ENCODE measurements around the gene LBHD2. TPM values are rescaled to one million over a fixed set of nuclear protein-coding genes. Genes with fewer than 3 reads are reported as not detected.

Gene LBHD2
- total RNA-seq, 1 donor from 2014 or later = 0.94 TPM

DNA sequence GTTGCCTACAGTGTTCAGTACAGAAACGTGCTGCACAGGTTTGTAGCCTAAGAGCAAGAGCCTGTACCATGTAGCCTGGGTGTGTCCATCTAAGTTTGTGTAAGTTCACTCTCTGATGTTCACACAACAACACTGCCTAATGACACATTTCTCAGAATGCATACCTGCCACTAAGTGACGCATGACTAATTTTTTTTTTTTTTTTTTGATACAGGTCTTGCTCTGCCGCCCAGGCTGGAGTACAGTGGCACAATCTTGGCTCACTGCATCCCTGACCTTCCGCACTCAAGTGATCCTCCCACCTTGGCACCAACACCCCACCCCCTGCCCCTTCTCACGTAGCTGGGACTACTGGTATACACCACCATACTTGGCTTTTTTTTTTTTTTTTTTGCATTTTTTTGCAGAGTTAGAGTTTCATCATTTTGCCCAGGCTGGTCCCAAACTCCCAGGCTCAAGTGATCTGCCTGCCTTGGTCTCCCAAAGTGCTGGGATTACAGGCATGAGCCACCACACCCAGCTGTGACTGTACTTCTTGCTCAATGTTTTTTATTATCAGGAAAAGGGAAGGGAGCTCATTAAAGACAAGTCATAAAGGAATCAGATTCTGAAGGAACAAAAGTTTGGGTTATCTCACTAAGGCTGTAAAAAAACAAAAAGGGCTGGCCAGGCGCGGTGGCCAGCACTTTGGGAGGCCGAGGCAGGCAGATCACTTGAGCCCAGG, 16.6 kb upstream of the LBHD2 start:
- no peak for DNase-seq (ENCODE audit: low read depth)

DNA sequence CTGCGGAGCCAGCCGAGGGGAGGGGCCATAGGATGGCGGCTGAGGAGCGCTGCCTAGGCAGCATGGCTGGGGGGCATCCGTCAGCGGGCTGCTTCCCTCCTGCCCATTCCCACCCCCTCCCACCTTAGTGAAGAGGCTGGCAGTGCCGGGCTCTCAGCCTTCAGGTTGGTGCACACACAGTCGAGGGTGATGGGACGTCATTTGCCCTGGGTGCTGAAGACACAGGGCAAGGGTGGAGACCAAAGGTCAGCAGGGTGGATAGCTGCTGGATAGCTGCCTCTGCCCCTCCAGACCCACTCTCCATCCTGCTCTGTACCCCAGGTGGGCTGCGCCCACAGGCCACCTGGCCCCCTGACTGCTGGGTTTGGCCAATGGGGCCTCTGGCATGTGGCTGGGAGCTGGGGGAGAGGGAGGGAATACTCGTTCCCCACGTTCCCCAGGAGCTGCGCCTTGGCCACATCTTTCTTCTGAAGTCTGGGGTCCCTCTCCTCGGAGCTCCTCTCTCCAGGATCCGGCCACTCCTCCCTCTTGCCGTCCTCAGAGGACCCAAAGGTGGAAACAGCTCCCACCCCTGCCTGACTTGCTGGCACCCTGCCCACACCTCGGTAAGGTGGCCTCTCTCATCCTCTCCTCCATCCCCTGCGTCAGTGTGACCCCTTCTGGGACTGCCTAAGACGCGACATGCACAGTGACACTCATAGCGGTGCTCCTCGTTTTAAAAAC, 15.5 kb upstream of the LBHD2 start:
- no peak for DNase-seq (ENCODE audit: low read depth)

DNA sequence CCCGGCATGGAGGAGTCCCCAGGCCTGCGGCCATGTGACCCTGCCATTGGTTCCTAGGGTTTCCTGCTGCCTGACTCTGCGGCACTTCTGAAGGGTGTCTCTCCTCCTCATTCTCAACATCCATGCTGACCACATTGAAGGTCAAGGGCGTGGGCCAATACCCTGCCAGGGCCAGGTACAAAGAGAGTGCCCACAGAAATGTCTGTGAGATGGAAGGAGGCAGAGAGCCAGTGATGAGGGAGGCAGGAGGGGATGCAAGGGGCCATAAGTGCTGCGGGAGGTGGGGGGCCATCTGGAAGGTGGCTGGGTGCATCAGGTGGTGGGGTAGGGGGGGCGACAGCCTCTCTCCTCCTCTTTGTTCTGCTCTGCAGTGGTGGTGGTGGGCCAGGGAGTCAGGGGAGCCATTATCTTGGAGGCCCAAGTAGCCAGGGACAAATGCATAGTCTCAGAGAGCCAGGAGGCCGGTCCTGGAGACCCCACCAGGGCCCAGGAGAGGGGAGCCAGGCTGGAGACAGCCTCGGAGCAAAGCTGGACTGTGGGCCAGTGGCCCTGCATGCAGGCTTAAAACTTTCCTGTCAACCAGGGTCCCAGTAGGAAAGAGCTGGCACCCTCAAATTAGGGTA, 13.6 kb upstream of the LBHD2 start:
- DNase-seq (ENCODE audit: low read depth) = no peak

DNA sequence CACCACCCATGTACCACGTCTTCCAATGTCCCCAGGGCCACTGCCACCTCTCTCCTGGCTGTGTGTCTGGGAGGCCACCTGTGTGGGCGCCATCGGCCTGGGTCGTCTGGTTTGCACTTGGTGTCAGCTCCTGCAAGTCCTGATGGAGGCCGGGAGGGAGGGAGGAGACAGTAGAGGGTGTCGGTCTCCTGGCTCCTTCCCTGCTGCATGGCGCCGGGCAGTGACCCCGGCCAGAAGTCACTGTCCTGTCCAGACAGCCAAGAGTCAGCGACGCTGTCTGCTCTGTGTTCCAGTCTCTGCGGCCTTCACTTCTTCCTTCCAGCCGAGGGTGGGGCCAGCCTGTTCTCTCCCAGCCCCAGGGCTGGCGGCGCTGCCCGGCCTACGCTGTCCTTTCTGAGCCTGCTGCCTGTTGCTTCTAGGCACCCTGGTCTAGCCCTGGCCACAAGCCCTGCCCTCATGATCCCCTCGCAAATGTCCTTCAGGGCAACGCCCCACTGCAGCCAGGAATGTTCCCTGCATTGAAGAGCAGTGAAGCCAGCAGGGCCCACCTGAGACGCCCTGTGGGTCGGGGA, 13.0 kb upstream of the LBHD2 start:
- no peak for DNase-seq (ENCODE audit: low read depth)

DNA sequence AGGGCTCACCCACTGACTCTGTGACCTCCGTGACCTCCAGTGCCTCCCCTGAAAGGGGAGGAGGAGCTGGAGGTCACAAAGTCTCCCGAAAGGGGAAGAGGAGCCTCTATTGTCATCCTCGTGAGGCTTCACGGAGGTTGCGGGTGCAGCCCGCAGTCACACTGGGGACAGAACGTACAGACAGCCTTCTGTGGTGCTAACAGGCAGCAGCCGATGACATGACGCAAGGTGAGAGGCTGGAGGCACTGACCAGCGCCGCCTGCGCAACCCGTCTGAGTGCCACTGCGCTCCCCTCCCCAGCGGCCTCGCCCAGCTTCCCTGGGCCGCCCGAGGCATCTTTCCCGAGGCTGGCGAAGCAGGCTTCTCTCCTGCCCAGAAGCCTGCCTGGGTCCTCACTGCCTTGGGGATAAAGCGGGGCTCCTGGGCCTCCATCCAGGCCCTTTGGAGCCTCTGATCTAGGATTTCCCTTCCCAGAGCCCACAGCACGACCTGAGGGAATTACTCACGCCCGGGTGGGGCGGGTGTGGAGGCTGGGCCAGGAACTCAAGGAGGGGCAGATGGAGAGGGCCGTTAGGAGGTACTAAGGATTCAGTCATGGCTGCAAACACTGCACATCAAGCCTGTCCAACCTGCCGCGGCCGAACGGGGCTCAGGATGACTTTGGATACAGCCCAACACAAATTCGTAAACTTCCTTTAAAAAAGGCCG, 12.3 kb upstream of the LBHD2 start:
- no peak for DNase-seq (ENCODE audit: low read depth)

DNA sequence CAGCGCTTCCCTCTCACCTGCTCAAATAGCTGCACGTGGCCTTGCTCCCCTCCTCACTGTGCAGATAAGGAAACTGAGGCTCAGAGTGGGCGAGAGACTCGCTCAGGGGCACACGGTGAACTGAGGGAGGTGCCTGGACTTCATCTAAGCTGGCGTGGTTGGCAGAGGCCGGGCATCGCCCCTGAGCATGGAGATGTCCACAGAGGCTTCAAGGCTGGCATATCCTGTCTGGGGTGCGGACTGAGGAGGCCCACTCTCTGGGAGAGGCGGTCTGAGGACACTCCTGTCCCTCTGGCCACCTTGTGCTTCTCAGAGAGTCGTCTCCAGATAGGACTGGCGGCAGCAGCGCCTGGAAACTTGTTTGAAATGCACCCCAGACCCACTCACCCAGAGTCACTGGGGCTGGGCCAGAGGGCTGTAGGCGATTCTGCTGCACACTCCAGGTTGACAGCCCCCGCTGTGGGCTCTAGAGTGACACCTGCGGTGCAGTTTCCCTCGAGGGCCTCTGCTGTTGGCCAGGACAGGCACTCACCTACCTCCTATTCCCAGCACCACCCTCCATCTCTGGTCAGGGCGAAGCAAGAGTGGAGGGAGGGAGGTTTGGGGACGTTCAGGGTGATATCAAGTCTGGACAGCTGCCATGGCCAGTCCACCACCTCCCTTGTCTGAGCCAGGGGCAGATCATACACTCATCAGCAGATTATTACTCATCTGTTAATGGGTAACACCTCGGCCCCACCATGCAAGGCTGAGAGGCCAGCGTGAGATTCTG, 11.2 kb upstream of the LBHD2 start:
- DNase-seq (ENCODE audit: low read depth) = no peak

DNA sequence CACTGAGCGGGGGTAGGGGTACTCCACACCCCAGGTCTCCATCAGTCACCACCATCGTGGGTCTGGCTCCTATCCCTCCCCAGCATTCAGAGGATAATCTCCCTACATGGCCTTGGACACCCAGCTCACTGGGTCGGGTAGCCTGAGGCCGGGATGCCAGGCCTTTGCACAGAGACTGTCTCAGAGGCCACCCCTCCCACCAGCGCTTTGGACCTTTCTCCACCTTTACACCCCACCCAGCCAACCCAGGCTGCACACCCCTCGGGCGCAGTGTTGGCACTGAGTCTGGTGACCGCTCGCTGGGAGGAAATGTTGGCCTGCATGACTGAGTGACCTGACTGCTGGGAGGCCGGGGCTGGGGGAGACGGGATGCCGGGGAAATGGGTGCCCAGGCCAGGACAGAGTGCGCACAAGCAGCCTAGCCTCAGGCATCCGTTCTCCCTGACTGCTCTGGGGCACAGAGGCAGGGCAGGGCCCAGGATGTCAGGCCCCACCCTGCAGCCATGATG, 10.6 kb upstream of the LBHD2 start:
- no peak for DNase-seq (ENCODE audit: low read depth)

DNA sequence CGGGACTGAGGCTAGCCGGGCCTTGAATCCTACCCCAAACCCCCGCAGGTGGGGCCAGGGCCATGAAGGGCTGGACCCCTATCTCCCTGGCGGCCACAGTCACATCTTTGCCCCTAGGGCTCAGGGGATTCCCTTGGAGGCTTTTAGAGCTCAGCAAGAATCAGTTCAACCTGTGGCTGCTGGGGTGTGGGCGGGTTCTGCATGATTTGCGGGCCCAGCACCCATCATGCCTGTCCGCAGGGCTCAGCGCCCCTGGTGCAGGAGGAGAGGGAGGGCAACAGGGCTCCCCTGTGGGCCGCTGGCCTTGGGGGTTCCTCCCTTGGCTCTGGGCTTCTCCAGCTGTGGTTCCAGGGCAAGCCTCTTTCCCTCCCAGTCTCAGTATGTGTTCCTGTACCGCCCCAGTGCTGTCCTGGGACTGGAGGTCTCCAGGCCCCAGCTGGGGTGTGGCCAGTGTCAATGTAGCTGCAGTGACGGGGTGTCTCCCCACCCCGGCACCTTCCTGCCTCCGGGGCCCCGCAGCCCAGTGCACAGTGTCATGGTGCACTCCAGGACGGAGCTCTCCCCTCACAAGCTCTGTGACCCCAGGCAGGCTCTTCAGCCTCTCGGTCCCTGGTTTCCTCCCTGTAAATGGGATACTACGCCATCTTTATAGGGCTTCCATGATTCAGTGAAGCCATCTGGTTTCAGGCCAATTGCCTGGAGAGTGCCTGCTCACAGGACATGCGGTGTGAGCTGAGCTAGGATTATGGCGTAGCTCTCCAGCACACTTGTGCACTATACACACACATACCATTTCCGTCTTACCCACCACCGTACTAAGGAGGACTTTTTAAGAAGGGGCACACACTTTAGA, 9.9 kb upstream of the LBHD2 start:
- DNase-seq (ENCODE audit: low read depth) = no peak

DNA sequence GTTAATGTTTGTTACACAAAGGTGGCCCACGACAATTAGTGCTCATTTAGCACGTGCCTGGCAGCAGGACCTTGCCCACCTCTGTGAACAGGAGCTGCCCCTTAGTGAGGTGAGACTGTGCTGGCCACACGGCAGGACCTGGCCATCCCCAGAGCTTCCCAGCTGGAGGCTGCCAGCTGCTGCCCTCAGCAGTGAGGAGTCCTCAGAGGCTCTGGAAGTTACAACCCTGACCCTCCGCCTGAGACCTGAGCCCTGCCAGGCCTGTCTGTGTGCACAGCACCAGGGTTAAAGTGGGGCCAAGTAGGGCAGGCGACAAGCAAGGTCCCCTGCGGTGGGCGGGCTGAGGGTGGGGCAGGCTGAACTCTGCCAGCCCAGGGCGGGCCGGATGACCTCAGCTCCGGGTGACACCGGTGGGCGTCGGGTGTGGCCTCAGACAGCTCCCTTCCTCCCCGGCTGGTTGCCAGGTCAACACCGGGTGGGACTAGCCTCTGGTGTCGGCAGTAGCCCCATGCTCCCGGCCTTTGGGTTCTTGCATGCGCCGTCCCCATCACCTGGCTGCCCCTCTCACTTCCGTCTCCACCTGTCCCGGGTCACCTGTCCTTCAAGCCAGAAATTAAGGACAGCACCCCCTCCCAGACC, 9.2 kb upstream of the LBHD2 start:
- DNase-seq (ENCODE audit: low read depth) = no peak

DNA sequence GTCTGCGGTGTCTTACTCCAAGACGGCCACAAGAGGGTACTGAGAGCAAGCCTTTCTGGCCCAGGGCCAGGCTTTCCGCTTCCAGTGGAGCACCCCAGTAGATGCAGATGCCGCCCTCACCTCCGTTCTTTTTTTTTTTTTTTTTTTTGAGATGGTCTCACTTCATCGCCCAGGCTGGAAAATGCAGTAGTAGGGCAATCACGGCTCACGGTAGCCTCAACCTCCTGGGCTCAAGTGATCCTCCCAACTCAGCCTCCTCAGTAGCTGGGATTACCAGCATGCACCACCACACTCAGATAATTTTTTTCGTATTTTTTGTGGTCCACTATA, 5.6 kb upstream of the LBHD2 start:
- DNase-seq (ENCODE audit: low read depth) = peak; percentile 81

DNA sequence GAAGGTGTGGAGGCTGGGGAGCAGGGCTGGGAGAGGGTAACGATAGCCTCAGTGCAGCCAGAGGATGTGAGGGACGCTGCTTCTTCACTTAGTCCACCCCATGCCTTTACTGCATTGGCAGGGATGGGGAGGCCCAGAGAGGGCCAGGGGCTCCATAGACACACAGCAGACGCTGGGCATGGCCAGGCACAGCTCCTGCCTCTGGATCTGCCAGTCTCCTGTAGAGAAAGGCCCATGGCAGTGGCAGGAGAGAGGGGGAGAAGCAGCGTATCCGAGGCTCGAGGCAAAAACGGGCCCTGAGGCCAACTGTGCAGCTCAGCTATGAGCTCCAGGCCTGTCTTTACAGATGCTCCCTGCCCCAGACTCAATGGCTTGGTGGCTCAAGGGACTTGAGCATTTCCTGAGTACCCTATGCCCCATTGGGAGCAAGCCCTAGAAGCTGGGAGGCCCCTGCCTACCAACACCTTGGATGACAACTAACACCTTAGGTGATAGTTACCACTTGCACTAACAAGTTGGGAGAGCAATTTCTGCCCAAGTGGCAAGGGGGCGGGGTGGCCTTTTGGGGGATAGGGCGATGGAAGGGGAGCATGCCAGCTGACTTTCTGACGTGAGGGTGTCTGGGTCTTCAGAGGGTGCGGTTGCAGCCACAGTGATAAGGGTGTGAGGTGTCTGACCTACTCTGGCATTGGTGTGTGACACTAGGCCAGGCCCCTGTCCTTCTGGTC, 5.0 kb upstream of the LBHD2 start:
- DNase-seq (ENCODE audit: low read depth) = no peak

DNA sequence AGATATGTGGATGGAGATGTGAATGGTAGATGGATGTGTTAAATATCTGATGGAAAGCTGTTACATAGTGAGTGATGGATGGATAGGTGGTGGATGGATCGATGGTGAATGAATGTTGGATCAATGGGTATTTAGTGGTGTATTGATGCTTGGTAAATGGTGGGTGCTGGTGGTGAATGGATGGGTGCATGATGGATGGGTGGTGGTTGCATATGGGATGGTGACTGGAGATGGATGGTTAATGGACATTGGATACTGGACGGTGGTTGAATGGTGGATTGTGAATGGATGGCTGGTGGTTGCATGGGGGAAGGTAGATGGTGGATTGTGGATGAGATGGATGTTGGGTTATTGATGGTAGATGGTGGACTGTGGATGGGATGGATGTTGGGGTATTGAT, 2.1 kb upstream of the LBHD2 start:
- no peak for DNase-seq (ENCODE audit: low read depth)

DNA sequence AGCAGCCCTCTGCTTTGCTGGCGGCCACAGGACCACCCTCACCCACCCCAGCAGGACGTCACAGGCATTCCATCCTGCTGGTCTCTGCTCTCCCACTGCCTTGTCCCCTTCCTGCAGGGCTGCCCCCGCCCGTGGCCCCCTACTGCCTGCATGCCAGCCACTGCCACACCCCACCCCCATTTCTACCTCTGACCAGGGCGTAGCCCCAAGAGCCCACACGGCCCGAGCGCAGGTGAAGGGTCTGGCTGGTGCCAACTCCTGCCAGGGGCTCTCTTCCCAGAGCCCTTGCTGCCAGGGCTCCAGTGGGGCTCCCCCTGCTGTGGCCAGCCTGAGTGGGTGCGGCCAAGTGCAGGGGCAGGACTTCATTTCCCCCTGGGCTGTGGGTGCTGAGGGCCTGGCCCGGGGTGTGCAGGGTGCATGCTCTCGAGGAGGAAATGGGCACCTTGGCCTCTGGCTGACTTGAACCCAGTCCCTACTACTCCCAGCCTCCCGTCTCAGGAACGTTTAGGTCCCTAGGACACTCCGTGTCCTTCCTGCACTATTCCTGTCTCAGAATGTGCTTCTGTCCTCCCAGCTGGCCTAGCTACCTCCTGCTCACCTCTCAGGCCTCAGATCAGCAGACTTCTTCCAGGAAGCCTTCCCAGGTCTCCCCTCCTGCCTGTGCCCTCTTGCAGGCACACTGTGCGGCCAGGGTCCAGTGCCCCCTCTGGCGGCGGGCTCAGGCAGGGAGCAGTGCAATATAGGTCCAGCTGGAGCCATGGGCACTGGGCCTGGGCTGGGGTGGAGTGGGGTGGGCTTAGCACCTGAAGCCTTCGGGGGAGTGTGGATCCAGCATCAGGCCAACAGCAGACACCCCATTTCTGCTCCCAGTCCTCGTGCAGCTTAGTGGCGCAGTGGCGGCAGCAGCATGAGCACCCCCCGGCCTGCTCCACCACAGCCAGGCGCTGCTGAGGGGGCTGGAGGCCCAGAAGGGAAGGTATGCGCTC, 1.4 kb downstream of the LBHD2 start:
- DNase-seq (ENCODE audit: low read depth) = no peak

DNA sequence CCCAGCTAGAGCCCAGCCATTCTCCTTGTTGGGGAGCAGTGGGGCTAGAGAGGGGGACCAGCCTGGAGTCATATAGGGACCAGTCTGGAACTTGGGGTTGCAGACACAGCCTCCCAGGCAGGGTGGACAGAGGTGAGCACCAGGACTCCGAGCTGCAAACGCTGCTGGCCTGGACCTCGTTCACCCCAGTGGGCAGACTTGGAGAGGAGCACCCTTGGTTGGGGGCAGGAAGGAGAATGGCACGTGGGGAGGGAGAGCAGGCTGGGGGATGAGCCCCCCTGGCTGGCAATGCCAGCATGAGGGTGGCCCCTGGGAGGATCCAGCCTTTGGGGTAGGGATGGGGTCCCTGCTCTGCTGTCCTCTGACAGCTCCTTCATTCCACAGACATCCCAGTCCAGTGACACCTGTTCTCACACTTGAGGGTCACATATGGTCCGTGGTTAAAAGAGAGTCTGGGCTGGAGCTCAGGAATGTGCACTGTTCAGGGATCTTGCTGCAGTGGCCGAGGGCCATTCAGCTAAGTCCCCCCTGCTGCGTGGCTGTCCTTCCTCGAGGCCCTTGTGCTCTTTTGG, 2.8 kb downstream of the LBHD2 start:
- peak; percentile 72 for DNase-seq (ENCODE audit: low read depth)

DNA sequence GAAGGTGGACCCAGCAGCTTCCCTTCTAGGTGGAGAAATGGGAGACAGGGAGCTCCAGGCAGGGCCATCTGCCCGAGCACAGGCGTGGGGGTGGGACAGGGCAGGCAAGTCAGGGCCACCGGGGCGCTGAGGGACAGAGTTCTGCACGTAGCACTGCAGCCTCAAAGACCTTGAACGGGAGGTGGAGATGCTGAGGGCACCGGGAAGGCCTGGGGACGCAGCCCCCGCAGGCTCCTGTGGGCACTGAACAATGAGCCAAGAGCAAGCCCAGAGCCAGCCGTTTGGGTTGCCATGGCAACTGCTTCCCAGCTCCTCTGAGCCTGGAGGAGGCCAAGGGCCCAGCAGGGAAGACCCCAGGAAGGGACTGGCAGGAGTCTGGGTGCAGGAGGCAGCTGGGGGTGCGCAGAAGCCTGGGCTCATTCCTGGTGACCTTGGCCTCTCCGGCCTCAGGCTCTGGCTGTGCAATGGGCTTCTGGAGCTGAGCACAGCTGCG, 3.4 kb downstream of the LBHD2 start:
- no peak for DNase-seq (ENCODE audit: low read depth)

DNA sequence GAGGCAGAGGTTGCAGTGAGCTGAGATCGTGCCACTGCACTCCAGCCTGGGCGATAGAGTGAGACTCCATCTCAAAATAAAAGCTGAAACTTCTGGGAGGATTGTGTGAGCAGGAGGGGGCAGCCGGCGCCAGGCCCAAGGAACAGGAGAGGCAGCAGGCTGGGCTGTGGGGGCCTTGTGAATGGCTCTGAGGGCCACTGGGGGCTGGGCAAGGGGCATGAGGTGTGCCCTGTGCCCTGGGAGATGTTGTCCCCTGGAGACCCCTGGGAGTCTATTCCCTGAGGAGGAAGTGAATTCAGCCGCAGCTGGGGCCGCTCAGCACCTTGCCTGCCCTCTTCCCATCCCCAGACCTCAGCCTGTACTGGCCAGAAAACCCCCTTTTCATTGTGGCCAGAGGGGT, 4.9 kb downstream of the LBHD2 start:
- DNase-seq (ENCODE audit: low read depth) = no peak

Measured in myocyte (in vitro differentiated cells).